Body of pancreas (tissue), 4 donors: ENCODE measurements around the gene GALNT9. TPM values are rescaled to one million over a fixed set of nuclear protein-coding genes. Genes with fewer than 3 reads are reported as not detected.

Source experiments
- ATAC-seq: fragments of 150-250 bp; one replicate; pipeline ENCODE4 v1.9.1; 2016
- DNase-seq, 4 donors: peaks; one replicate each; pipeline ENCODE4 v3.0.0-alpha.2; 2019
- H3K27ac ChIP-seq, 4 donors: fragments of 200-600 bp; sonication (generic); 1 replicate in 3 of 4; 2 replicates in 1 of 4; pipeline versions ENCODE4 v1.5.1 to v1.6.1; 2016 to 2019; ENCODE audit warnings: mild to moderate bottlenecking in 1 of 4, mixed read lengths in 1 of 4, moderate library complexity in 1 of 4
- H3K27me3 ChIP-seq, 2 donors: fragments of 200-600 bp; sonication (generic); one replicate each; pipeline ENCODE4 v1.6.0; 2016; ENCODE audit warnings: mild to moderate bottlenecking in 1 of 2
- H3K36me3 ChIP-seq, 2 donors: fragments of 200-600 bp; sonication (generic); replicated peaks in 1 of 2; 2 replicates each; pipeline ENCODE4 v1.5.1; 2016; ENCODE audit warnings: low read depth in 2 of 2; ENCODE audit not compliant: insufficient read depth in 1 of 2
- H3K4me1 ChIP-seq: fragments of 200-600 bp; sonication (generic); one replicate; pipeline ENCODE4 v1.6.0; 2016
- H3K4me3 ChIP-seq, 2 donors: fragments of 200-600 bp; sonication (generic); 1 replicate in 1 of 2; 2 replicates in 1 of 2; pipeline ENCODE4 v1.5.1; 2016 to 2019
- H3K9me3 ChIP-seq, 3 donors: fragments of 200-600 bp; sonication (generic); 1 replicate in 2 of 3; 2 replicates in 1 of 3; pipeline ENCODE4 v1.5.1; 2016
- CTCF ChIP-seq, 7 experiments: fragments of 450-650 bp in 4 of 7; fragments of 200-600 bp in 3 of 7; sonication (generic) in 3 of 7; IDR thresholded peaks; one replicate each; pipeline ENCODE4 v1.5.1; 2016 to 2019; ENCODE audit warnings: antibody characterized with exemption in 7 of 7
- POLR2A ChIP-seq, 3 donors: fragments of 450-650 bp; IDR thresholded peaks; one replicate each; pipeline ENCODE4 v1.6.1; 2016; ENCODE audit warnings: antibody characterized with exemption in 3 of 3, mild to moderate bottlenecking in 2 of 3
- WGBS, 2 donors: methylation state at CpG; one replicate each; pipeline ENCODE4 v1.1.5; 2017; 5-methylcytosine and 5-hydroxymethylcytosine counted together
- intact Hi-C: fragments of 100-400 bp; cut with DNase I; formaldehyde crosslinking; loops from one replicate; pipeline ENCODE4 v1.15.1; 2023
- total RNA-seq, 2 donors: library from RNA; depleted of rRNA; stranded (reverse); fragments of >200 nt; gene quantifications; one replicate each; pipeline ENCODE4 v1.1.0, GENCODE V29; 2016

The GALNT9 gene
- total RNA-seq, 2 donors from 2014 or later, result not detected

- no peak for DNase-seq
- Histone ChIP-seq H3K9me3 (no peaks in the 10 kb centered on the region), H3K36me3 (no peaks in the 10 kb centered on the region), H3K27ac (no peak overlapping the region), H3K4me3 (no peak overlapping the region), H3K27me3 (peaks cover 0 to 23% of the 10 kb centered on the region in 2 donors), H3K4me1 (no peaks in the 10 kb centered on the region)
- ATAC-seq, result no peak
- WGBS, 2 donors, result 48 to 51% methylated on average over 4 to 12 of the region's 12 CpGs
- intact Hi-C loops, result no loop called here
- TF ChIP-seq CTCF (IDR thresholded peaks at IDR 0.05), result no peak
- TF ChIP-seq POLR2A (IDR thresholded peaks at IDR 0.05), result no peak
Measured at GRCh38 chr12:132280406-132280805, 49.0 kb downstream of the GALNT9 start.

- Histone ChIP-seq H3K27me3 (peaks cover 0 to 22% of the 10 kb centered on the region in 2 donors), H3K9me3 (no peaks in the 10 kb centered on the region), H3K36me3 (no peaks in the 10 kb centered on the region), H3K4me1 (no peaks in the 10 kb centered on the region), H3K27ac (no peak overlapping the region), H3K4me3 (no peak overlapping the region)
- TF ChIP-seq POLR2A (IDR thresholded peaks at IDR 0.05) (no peak), CTCF (IDR thresholded peaks at IDR 0.05) (no peak)
- intact Hi-C loops, result no loop called here
- DNase-seq, result no peak
- ATAC-seq, result no peak
- 47 to 56% methylated on average over 2 of the region's 2 CpGs for WGBS, 2 donors
Measured at GRCh38 chr12:132279930-132280329, 49.5 kb downstream of the GALNT9 start.

DNA sequence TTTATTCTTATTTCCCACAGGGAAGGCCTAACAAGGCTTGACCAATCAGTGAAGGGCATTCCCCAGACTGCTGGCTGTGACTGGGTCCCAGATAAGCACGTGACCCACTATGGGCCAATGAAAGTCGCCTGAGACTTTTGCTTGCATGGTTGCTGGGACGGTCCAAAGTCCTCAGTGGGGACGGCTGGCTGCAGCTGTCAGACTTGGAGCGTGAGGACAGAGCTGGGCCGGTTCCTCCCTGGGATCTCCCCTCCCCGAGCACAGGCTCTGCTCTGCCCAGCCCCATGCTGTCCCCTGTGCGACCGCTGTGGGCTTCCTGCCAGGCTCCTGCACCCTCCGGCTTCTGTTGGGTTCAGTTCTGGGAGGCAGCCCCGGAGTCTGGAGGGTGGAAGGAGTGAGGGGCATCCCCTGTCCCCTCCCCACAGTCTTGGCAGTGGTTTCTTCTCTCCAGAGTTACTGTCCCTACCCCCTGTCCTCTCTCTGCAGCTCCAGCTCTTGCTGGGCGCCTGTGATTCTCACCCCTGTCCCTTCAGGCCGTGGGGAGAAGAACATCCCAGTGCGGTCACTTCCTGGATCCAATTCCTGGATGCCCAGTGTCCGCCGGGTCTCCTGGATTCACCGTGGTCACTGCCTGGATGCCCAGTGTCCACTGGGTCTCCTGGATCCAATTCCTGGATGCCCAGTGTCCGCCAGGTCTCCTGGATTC, 50.1 kb downstream of the GALNT9 start:
- H3K27ac ChIP-seq, result no peak overlapping the region

GRCh38 chr12:132278401-132279183, 50.8 kb downstream of the GALNT9 start:
- ATAC-seq (peak; percentile 11), DNase-seq (no peak)
- no peak overlapping the region for H3K4me3 ChIP-seq
- 58 to 67% methylated on average over 3 to 30 of the region's 38 CpGs for WGBS, 2 donors
- intact Hi-C loops, result no loop called here
- TF ChIP-seq CTCF (IDR thresholded peaks at IDR 0.05) (no peak), POLR2A (IDR thresholded peaks at IDR 0.05) (no peak)
- peaks cover 0 to 19% of the 10 kb centered on the region in 2 donors for H3K27me3 ChIP-seq
- H3K36me3 ChIP-seq, result no peaks in the 10 kb centered on the region
- no peak overlapping the region for H3K27ac ChIP-seq
- no peaks in the 10 kb centered on the region for H3K9me3 ChIP-seq
- no peaks in the 10 kb centered on the region for H3K4me1 ChIP-seq

More for the DNA sequence above, 50.1 kb downstream of the GALNT9 start:
- peak; percentile 11 for ATAC-seq
- Histone ChIP-seq H3K4me3 (no peak overlapping the region), H3K27me3 (peaks cover 0 to 22% of the 10 kb centered on the region in 2 donors), H3K4me1 (no peaks in the 10 kb centered on the region), H3K9me3 (no peaks in the 10 kb centered on the region), H3K36me3 (no peaks in the 10 kb centered on the region)
- intact Hi-C loops, result no loop called here
- DNase-seq, result peak in 2 of 4 donors; percentile 12 to 37
- TF ChIP-seq POLR2A (IDR thresholded peaks at IDR 0.05), result no peak
- no peak for TF ChIP-seq CTCF (IDR thresholded peaks at IDR 0.05)
- WGBS, 2 donors, result 47 to 57% methylated on average over 17 to 18 of the region's 18 CpGs
